AG04450 (cell line): ENCODE results near the gene DRC3. TPM values are rescaled to one million over a fixed set of nuclear protein-coding genes. Genes with fewer than 3 reads are reported as not detected.

Source experiments
- CTCF ChIA-PET: fragments of 300-600, 350-600 bp; formaldehyde crosslinking; extraction: SDS; loops from one replicate; lab custom pipeline; 2022; ENCODE audit warnings: antibody characterized with exemption, inconsistent platforms; lab: Charles Lee
- POLR2A ChIA-PET: fragments of 350-600 bp; formaldehyde crosslinking; extraction: SDS; loops from one replicate; lab custom pipeline; 2021; ENCODE audit warnings: antibody characterized with exemption, inconsistent platforms; lab: Yijun Ruan, JAX
- DNase-seq: peaks from one replicate; pipeline ENCODE4 v3.0.0-alpha.2; 2011; ENCODE audit warnings: low read depth, low spot score
- H3K27ac ChIP-seq: one replicate; pipeline ENCODE4 v1.5.1; 2012; ENCODE audit warnings: low read depth, low read length, control low read depth
- H3K27me3 ChIP-seq: one replicate; pipeline ENCODE4 v1.6.0; 2012; ENCODE audit warnings: low read length; ENCODE audit not compliant: control insufficient read depth, insufficient read depth
- H3K4me3 ChIP-seq: 2 replicates; pipeline ENCODE4 v1.5.1; 2011; ENCODE audit warnings: mild to moderate bottlenecking, low read depth, low read length, control low read depth
- H3K9me3 ChIP-seq: 2 replicates; pipeline ENCODE4 v1.5.1; 2012; ENCODE audit warnings: low read length; ENCODE audit not compliant: control insufficient read depth, insufficient read depth
- polyA plus RNA-seq: library from polyadenylated mRNA; depleted of rRNA; stranded (reverse); fragments of >200 nt; gene quantifications from 2 replicates; pipeline ENCODE4 v1.2.3, GENCODE V29; 2011
- TF ChIP-seq, protein P1 (sequence below): IDR thresholded peaks from 2 replicates; pipeline ENCODE4 v1.5.1; 2011; ENCODE audit warnings: low read depth, low read length, control low read depth, inconsistent platforms

The DRC3 gene
- polyA plus RNA-seq, 1 experiment = 0.52 TPM

DNA sequence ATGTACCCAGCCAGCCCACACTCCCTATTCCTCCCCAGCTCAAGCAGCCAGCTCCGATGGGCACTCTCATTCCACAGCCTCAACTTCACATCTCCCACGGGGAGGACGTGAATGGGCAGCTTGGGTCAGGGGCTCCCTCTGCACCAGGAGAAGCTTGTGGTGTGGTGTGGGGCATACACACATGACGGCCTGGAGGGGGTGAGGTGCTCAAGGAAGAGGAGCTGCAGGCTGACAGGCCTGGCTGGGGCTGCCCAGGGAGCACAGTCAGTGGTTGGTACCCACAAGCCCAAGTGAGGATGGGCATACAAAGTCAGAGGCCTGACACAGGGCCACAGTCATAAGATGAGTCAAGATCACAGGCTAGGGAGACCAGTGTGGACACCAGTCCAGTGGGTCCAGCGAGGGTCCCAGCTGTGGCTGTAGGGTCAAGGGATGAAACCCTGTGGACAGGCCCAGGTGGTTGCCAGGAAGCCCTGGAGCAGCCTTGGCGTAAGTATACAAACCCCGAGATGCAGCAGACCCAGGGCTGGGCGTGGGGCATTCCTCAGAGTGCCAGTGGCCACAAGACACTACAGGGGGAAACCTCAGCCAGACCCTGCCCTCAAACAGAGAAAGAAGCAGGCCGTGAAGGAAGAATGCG lies 4.4 kb downstream of the DRC3 start:
- CTCF ChIA-PET = no interaction called here
- no peak for DNase-seq
- POLR2A ChIA-PET = no interaction called here
- Histone ChIP-seq H3K4me3 (no peak overlapping the region), H3K9me3 (no peaks in the 10 kb centered on the region), H3K27ac (no peak overlapping the region), H3K27me3 (no peaks in the 10 kb centered on the region)
- TF ChIP-seq, protein P1, sequence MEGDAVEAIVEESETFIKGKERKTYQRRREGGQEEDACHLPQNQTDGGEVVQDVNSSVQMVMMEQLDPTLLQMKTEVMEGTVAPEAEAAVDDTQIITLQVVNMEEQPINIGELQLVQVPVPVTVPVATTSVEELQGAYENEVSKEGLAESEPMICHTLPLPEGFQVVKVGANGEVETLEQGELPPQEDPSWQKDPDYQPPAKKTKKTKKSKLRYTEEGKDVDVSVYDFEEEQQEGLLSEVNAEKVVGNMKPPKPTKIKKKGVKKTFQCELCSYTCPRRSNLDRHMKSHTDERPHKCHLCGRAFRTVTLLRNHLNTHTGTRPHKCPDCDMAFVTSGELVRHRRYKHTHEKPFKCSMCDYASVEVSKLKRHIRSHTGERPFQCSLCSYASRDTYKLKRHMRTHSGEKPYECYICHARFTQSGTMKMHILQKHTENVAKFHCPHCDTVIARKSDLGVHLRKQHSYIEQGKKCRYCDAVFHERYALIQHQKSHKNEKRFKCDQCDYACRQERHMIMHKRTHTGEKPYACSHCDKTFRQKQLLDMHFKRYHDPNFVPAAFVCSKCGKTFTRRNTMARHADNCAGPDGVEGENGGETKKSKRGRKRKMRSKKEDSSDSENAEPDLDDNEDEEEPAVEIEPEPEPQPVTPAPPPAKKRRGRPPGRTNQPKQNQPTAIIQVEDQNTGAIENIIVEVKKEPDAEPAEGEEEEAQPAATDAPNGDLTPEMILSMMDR = no peak

DNA sequence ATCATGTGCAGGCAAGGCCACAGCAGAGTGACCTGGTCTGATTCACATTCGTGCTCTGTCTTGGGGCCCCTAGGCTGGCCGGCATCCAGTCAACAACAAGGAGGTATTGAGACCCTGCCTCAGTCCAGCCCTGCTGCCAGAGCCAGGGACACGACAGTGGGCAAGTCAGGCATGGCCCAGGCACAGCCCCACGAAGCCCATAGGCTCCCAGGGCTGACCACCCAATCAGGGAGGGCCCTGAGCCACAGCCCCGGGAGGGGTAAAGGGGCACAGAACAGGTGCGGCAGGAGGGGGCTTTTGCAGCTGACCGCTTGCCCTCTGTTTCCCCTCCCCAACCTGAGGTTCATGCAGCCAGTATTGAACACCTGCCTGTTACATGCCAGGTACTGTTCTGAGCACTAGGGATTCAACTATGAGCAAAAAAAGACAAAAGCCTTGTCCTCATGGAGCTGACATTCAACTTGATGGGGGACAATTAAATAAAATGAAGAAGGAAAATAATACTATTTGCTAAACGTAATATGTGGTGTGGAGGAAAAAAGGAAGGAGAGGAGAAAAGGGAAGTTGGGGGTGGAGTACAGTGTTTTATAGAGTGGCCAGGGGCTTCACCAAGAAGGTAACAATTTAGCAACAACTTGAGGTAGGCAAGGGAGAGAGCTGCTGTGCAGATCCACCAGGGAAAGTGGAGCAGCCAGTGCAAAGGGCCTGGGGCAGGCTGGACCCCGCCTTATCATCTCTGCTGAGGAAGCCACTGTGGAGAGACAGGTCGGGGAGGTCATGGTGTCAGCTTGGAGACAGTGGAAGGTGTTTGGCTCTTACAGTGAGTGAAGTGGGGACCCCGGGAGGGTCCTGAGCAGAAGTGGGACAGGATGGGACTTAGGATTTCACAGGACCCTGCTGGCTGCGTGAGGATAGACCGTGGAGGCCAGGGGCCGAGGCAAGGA lies 6.1 kb downstream of the DRC3 start:
- no peaks in the 10 kb centered on the region for H3K27me3 ChIP-seq
- no peak for DNase-seq
- TF ChIP-seq, protein P1 = no peak
- no peak overlapping the region for H3K27ac ChIP-seq
- H3K9me3 ChIP-seq = no peaks in the 10 kb centered on the region
- H3K4me3 ChIP-seq = no peak overlapping the region
- ChIA-PET CTCF (no interaction called here), POLR2A (no interaction called here)

DNA sequence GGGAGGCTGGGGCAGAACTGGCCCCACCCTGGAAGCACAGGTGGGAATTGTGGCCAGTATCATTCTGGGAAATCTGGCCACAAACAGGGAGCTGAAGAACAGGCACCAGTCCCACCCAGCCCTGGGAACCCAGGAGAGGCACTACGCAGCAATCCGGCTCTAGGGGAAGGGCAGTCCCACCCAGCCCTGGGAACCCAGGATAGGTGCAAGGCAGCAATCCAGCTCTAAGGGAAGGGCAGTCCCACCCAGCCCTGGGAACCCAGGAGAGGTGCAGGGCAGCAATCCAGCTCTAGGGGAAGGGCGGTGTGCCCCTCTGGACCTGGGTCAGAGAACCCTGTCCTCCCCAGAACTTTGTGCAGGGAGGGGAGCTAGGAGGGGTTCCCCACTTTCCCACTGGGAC lies 7.1 kb downstream of the DRC3 start:
- no peak for DNase-seq
- POLR2A ChIA-PET = no interaction called here
- no peaks in the 10 kb centered on the region for H3K9me3 ChIP-seq
- TF ChIP-seq, protein P1 = no peak
- no peak overlapping the region for H3K4me3 ChIP-seq
- CTCF ChIA-PET = interaction anchor here (0.7 to 1.8 kb wide), 2 partner anchors 53 to 277 kb away, joined by 3 to 6 read pairs; no protein-coding TSS in a partner anchor
- no peaks in the 10 kb centered on the region for H3K27me3 ChIP-seq
- no peak overlapping the region for H3K27ac ChIP-seq

DNA sequence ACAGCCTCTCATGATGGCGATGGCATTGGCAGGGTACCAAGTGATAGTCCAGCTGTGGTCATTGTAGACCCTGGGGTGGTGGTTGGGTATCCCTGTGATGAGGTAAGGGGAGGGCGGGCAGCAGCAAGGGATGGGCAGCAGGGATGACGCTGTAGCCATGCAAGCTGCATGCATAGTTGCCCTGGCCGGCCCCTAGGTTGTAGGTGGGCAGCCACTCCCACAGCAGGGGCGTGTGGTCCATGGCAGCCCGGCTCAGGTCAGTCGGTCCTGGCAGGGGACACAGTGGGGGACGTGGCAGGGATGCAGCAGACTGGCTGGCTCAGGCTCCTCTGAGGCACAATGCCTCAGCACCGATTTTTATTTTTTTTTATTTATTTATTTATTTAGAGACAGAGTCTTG lies 8.7 kb downstream of the DRC3 start:
- CTCF ChIA-PET = no interaction called here

More for the DNA sequence above, 8.7 kb downstream of the DRC3 start:
- Histone ChIP-seq H3K9me3 (no peaks in the 10 kb centered on the region), H3K27me3 (no peaks in the 10 kb centered on the region), H3K27ac (no peak overlapping the region), H3K4me3 (no peak overlapping the region)
- DNase-seq = no peak
- TF ChIP-seq, protein P1 = no peak
- POLR2A ChIA-PET = interaction anchor here (0.7 to 1.4 kb wide), 2 partner anchors 9 to 34 kb away, joined by 3 to 4 read pairs; partner anchors contain the start of gene TOM1L2
